Measurements from ENCODE around the gene ARHGAP15. TPM values are rescaled to one million over a fixed set of nuclear protein-coding genes. Genes with fewer than 3 reads are reported as not detected.
"Not testable (repeated sequence)": the region's sequence is repeated elsewhere in the genome, so short reads cannot be mapped to it uniquely, and the experiment has no call there.

Gene ARHGAP15
- total RNA-seq, 1 experiment from 2014 or later: 82.8 TPM

DNA sequence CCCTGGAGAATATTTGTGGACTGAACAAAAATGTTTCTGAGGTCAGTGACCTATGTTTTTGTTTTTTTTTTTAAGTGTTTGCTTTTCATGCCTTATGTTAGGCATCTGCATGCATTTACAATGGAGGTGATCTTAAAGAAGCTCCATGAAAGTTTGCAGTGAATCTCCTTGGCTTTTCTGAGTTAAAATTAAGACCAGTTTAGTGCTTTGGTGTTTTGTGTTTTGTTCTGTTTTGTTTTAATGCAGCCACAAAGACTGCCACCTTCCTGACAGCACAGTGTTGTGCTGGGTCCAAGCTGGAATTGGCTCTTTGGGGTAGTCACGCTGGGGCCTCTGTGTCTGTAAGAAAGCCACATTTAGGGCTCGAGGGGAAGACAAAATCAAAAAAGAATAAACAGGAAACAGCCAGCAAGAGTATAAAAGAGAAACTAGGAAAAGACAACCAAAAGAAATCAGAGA is 396.2 kb downstream of the ARHGAP15 start:
- no peak overlapping the region for H3K27ac ChIP-seq (ENCODE audit: low read length)
- H3K4me3 ChIP-seq (ENCODE audit: low read length): no peak overlapping the region
- no peaks in the 10 kb centered on the region for H3K9me3 ChIP-seq (ENCODE audit: low read length)
- no peaks in the 10 kb centered on the region for H3K9me2 ChIP-seq (replicated peaks; ENCODE audit: insufficient read depth, low read length)
- no peaks in the 10 kb centered on the region for H3K79me2 ChIP-seq (ENCODE audit: low read length)
- no peaks in the 10 kb centered on the region for H3K27me3 ChIP-seq (ENCODE audit: low read length)
- no peak overlapping the region for H2AFZ ChIP-seq (ENCODE audit: low read length)
- H4K20me1 ChIP-seq (ENCODE audit: insufficient read depth, low read depth, low read length): no peaks in the 10 kb centered on the region
- no peak overlapping the region for H3K4me2 ChIP-seq (ENCODE audit: low read depth, low read length, poor library complexity, severe bottlenecking)
- H3K4me1 ChIP-seq (ENCODE audit: low read length): no peaks in the 10 kb centered on the region
- no peaks in the 10 kb centered on the region for H3K36me3 ChIP-seq (ENCODE audit: insufficient read depth, low read length)
- no peak overlapping the region for H3K9ac ChIP-seq (ENCODE audit: low read length)
- DNase-seq: peak; percentile 36

DNA sequence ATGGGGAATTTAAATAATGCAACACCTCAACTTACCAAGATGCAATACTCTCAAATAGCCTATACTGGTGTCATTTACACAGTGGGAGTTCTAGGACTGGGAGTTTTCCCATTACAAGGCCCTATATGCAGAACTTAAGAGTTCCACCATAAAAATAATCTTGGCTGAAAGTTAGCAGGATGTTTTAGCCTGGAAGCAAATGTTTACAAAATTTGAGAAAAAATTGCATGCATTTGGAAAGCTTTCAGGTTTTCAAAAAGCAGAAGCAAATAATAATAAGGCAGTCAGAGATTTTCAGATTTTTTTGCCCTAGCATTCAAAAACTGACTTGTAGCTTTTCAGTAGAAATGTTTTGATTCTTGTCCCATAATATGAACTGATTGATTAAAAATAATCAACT is 397.3 kb downstream of the ARHGAP15 start:
- Histone ChIP-seq H3K79me2 (ENCODE audit: low read length) (no peaks in the 10 kb centered on the region), H3K36me3 (ENCODE audit: insufficient read depth, low read length) (no peaks in the 10 kb centered on the region), H3K27ac (ENCODE audit: low read length) (no peak overlapping the region), H3K9me3 (ENCODE audit: low read length) (no peaks in the 10 kb centered on the region), H3K9ac (ENCODE audit: low read length) (no peak overlapping the region), H4K20me1 (ENCODE audit: insufficient read depth, low read depth, low read length) (no peaks in the 10 kb centered on the region), H3K4me2 (ENCODE audit: low read depth, low read length, poor library complexity, severe bottlenecking) (no peak overlapping the region), H3K4me3 (ENCODE audit: low read length) (no peak overlapping the region), H3K9me2 (replicated peaks; ENCODE audit: insufficient read depth, low read length) (no peaks in the 10 kb centered on the region), H2AFZ (ENCODE audit: low read length) (no peak overlapping the region), H3K4me1 (ENCODE audit: low read length) (no peaks in the 10 kb centered on the region), H3K27me3 (ENCODE audit: low read length) (no peaks in the 10 kb centered on the region)
- DNase-seq: no peak

DNA sequence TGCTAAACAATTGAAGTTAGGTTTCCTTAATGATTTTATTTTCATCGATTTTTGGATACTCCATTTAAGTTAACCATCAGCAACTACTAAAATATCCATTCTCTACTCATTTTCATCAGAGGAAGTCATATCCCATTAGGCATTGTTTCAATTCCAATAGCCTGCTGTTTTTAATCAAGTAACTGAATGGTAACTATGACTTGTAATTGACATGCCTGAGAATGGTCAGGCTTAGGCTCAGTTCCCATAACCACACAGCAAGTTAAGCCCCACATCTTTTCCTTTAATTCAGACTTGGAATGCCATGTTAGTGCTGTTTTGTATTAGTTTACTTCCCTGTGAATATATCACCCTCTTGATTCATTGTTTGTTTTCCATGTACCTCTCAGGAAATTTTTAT is 398.8 kb downstream of the ARHGAP15 start:
- Histone ChIP-seq H3K4me3 (ENCODE audit: low read length) (no peak overlapping the region), H3K4me1 (ENCODE audit: low read length) (no peaks in the 10 kb centered on the region), H3K36me3 (ENCODE audit: insufficient read depth, low read length) (no peaks in the 10 kb centered on the region), H3K9me2 (replicated peaks; ENCODE audit: insufficient read depth, low read length) (no peaks in the 10 kb centered on the region), H3K27me3 (ENCODE audit: low read length) (no peaks in the 10 kb centered on the region), H3K79me2 (ENCODE audit: low read length) (no peaks in the 10 kb centered on the region), H2AFZ (ENCODE audit: low read length) (no peak overlapping the region), H3K9me3 (ENCODE audit: low read length) (no peaks in the 10 kb centered on the region), H3K4me2 (ENCODE audit: low read depth, low read length, poor library complexity, severe bottlenecking) (no peak overlapping the region), H3K9ac (ENCODE audit: low read length) (no peak overlapping the region), H3K27ac (ENCODE audit: low read length) (no peak overlapping the region), H4K20me1 (ENCODE audit: insufficient read depth, low read depth, low read length) (no peaks in the 10 kb centered on the region)
- no peak for DNase-seq

DNA sequence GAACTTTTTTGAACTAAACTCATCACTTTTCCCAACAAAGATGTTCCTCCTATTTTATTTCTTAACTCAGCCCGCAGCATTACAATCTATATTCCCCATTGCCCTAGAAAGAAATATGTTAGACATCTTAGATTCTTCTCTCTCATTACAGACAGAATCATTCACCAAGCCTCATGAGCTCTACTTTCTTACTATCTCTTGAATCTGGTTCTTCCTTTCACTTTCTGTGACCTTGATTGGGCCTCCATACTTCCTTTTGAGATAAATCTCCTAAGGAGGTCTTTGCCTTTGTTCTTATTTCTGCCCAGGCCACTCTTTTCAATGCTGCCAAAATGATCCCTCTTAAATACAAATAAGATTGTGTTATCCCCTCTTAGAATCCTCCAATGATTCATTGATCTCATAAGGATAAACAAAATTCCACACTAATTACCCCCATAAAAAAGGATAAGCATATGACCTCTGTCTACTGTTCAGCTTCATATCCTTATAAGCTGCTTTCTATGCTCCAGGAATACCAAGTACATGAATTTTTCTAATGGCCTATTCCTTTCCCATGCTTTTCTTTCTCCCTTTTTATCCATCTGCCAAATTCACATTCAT is 400.0 kb downstream of the ARHGAP15 start:
- H3K4me3 ChIP-seq (ENCODE audit: low read length): no peak overlapping the region
- H3K79me2 ChIP-seq (ENCODE audit: low read length): no peaks in the 10 kb centered on the region
- H3K27me3 ChIP-seq (ENCODE audit: low read length): no peaks in the 10 kb centered on the region
- H4K20me1 ChIP-seq (ENCODE audit: insufficient read depth, low read depth, low read length): no peaks in the 10 kb centered on the region
- H3K9me2 ChIP-seq (replicated peaks; ENCODE audit: insufficient read depth, low read length): no peaks in the 10 kb centered on the region
- H3K27ac ChIP-seq (ENCODE audit: low read length): no peak overlapping the region
- no peak overlapping the region for H3K4me2 ChIP-seq (ENCODE audit: low read depth, low read length, poor library complexity, severe bottlenecking)
- no peak overlapping the region for H2AFZ ChIP-seq (ENCODE audit: low read length)
- H3K9ac ChIP-seq (ENCODE audit: low read length): no peak overlapping the region
- H3K9me3 ChIP-seq (ENCODE audit: low read length): no peaks in the 10 kb centered on the region
- DNase-seq: peak; percentile 38
- no peaks in the 10 kb centered on the region for H3K4me1 ChIP-seq (ENCODE audit: low read length)
- H3K36me3 ChIP-seq (ENCODE audit: insufficient read depth, low read length): no peaks in the 10 kb centered on the region

DNA sequence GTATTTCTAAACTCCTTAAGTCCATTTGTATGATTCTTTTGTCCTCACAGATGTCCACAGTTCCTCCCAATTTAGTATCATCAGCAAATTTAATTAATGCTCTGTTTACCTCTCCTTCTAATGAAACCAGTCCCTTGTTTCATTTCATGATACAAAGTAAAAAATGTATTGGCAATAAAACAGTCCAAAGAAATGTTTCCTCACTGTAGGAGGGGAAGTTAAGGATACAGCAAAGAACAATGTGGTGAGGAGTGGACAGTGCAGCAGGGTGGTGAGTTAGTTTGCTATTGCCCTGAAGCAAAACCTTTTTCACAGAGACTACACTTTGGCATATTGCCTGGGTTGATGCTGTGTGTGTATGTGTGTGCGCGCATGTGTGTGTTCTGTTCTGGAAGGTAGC is 401.5 kb downstream of the ARHGAP15 start:
- Histone ChIP-seq H3K36me3 (ENCODE audit: insufficient read depth, low read length) (no peaks in the 10 kb centered on the region), H3K9me2 (replicated peaks; ENCODE audit: insufficient read depth, low read length) (no peaks in the 10 kb centered on the region), H3K4me2 (ENCODE audit: low read depth, low read length, poor library complexity, severe bottlenecking) (no peak overlapping the region), H3K4me1 (ENCODE audit: low read length) (no peaks in the 10 kb centered on the region), H3K9me3 (ENCODE audit: low read length) (no peaks in the 10 kb centered on the region), H2AFZ (ENCODE audit: low read length) (no peak overlapping the region), H3K27ac (ENCODE audit: low read length) (no peak overlapping the region), H3K27me3 (ENCODE audit: low read length) (no peaks in the 10 kb centered on the region), H3K9ac (ENCODE audit: low read length) (no peak overlapping the region), H3K4me3 (ENCODE audit: low read length) (no peak overlapping the region), H4K20me1 (ENCODE audit: insufficient read depth, low read depth, low read length) (no peaks in the 10 kb centered on the region), H3K79me2 (ENCODE audit: low read length) (no peaks in the 10 kb centered on the region)
- DNase-seq: peak; percentile 30

DNA sequence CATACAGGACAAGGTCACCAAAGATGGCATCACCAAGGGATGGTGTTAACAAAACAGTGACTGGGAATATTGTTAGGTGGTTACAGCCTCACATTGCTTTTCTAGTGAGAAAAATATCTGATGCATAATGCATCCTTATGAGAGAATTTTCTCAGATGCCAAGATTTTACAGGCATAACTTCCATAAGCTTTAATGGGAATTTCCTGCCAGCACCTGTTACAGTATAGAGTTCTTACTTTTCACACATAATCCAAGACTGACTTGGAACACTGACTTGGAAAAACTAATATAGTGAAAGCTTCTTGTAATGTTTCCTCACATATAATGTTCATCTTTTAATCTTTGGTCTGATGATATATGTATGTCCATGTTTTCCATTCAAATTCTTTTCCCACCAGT is 402.8 kb downstream of the ARHGAP15 start:
- Histone ChIP-seq H3K4me3 (ENCODE audit: low read length) (no peak overlapping the region), H3K9ac (ENCODE audit: low read length) (no peak overlapping the region), H3K27me3 (ENCODE audit: low read length) (no peaks in the 10 kb centered on the region), H3K36me3 (ENCODE audit: insufficient read depth, low read length) (no peaks in the 10 kb centered on the region), H3K27ac (ENCODE audit: low read length) (no peak overlapping the region), H3K4me2 (ENCODE audit: low read depth, low read length, poor library complexity, severe bottlenecking) (no peak overlapping the region), H3K4me1 (ENCODE audit: low read length) (no peaks in the 10 kb centered on the region), H4K20me1 (ENCODE audit: insufficient read depth, low read depth, low read length) (no peaks in the 10 kb centered on the region), H3K9me3 (ENCODE audit: low read length) (no peaks in the 10 kb centered on the region), H3K79me2 (ENCODE audit: low read length) (no peaks in the 10 kb centered on the region), H3K9me2 (replicated peaks; ENCODE audit: insufficient read depth, low read length) (no peaks in the 10 kb centered on the region), H2AFZ (ENCODE audit: low read length) (no peak overlapping the region)
- peak; percentile 20 for DNase-seq

DNA sequence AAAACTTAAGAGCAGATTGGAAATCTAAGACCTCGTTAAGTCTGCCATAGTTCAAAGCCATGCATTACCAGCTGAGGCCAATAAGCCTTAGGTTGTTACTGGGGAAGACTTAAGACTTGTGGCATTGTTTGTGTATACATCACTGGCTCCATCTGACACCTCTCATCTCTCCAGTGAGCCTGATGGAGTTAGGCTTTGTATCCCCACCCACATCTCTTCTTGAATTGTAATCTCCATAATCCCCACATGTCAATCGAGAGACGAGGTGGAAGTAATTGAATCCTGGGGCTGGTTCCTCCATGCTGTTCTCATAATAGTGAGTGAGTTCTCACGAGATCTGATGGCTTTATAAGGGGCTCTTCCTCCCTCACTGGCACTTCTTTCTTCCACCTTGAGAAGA is 404.6 kb downstream of the ARHGAP15 start:
- no peaks in the 10 kb centered on the region for H3K4me1 ChIP-seq (ENCODE audit: low read length)

DNA sequence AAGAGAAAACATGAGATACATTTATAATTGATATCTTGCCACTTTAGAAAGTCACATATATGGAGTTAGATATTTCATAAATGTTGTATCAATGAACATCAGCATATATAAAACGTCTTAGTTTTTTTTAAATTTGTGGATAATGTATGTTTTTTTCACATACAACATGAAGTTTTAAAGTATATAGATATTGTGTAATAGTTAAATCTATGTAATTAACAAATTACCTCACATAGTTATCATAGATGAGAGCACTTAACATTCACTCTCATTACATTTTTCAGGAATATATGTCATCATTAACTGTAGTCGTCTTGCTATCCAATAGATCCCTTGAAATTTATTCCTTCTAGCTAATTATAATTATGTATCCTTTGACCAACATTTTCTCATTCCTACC is 406.6 kb downstream of the ARHGAP15 start:
- no peak overlapping the region for H3K27ac ChIP-seq (ENCODE audit: low read length)
- H4K20me1 ChIP-seq (ENCODE audit: insufficient read depth, low read depth, low read length): no peaks in the 10 kb centered on the region
- no peaks in the 10 kb centered on the region for H3K27me3 ChIP-seq (ENCODE audit: low read length)
- no peak for DNase-seq
- no peaks in the 10 kb centered on the region for H3K36me3 ChIP-seq (ENCODE audit: insufficient read depth, low read length)
- no peak overlapping the region for H2AFZ ChIP-seq (ENCODE audit: low read length)
- H3K9ac ChIP-seq (ENCODE audit: low read length): no peak overlapping the region
- H3K4me3 ChIP-seq (ENCODE audit: low read length): no peak overlapping the region
- no peaks in the 10 kb centered on the region for H3K9me3 ChIP-seq (ENCODE audit: low read length)
- H3K4me2 ChIP-seq (ENCODE audit: low read depth, low read length, poor library complexity, severe bottlenecking): no peak overlapping the region
- no peaks in the 10 kb centered on the region for H3K79me2 ChIP-seq (ENCODE audit: low read length)
- H3K9me2 ChIP-seq (replicated peaks; ENCODE audit: insufficient read depth, low read length): no peaks in the 10 kb centered on the region
- H3K4me1 ChIP-seq (ENCODE audit: low read length): no peaks in the 10 kb centered on the region

More for the DNA sequence above, 404.6 kb downstream of the ARHGAP15 start:
- no peak overlapping the region for H3K9ac ChIP-seq (ENCODE audit: low read length)
- H3K79me2 ChIP-seq (ENCODE audit: low read length): no peaks in the 10 kb centered on the region
- no peak overlapping the region for H3K4me3 ChIP-seq (ENCODE audit: low read length)
- H3K9me3 ChIP-seq (ENCODE audit: low read length): no peaks in the 10 kb centered on the region
- H3K36me3 ChIP-seq (ENCODE audit: insufficient read depth, low read length): no peaks in the 10 kb centered on the region
- H3K9me2 ChIP-seq (replicated peaks; ENCODE audit: insufficient read depth, low read length): no peaks in the 10 kb centered on the region
- DNase-seq: no peak
- no peak overlapping the region for H3K27ac ChIP-seq (ENCODE audit: low read length)
- no peaks in the 10 kb centered on the region for H3K27me3 ChIP-seq (ENCODE audit: low read length)
- H2AFZ ChIP-seq (ENCODE audit: low read length): no peak overlapping the region
- no peaks in the 10 kb centered on the region for H4K20me1 ChIP-seq (ENCODE audit: insufficient read depth, low read depth, low read length)
- no peak overlapping the region for H3K4me2 ChIP-seq (ENCODE audit: low read depth, low read length, poor library complexity, severe bottlenecking)

DNA sequence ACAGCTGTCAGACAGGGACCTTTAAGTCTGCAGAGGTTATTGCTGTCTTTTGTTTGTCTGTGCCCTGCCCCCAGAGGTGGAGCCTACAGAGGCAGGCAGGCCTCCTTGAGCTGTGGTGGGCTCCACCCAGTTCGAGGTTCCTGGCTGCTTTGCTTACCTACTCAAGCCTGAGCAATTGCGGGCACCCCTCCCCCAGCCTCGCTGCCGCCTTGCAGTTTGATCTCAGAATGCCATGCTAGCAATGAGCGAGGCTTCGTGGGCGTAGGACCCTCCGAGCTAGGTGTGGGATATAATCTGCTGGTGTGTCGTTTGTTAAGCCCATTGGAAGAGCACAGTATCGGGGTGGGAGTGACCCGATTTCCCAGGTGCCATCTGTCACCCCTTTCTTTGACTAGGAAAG is 412.7 kb downstream of the ARHGAP15 start:
- H3K36me3 ChIP-seq (ENCODE audit: insufficient read depth, low read length); H3K79me2 ChIP-seq (ENCODE audit: low read length); H3K27ac ChIP-seq (ENCODE audit: low read length); H3K9me2 ChIP-seq (replicated peaks; ENCODE audit: insufficient read depth, low read length); H4K20me1 ChIP-seq (ENCODE audit: insufficient read depth, low read depth, low read length); H2AFZ ChIP-seq (ENCODE audit: low read length); H3K9me3 ChIP-seq (ENCODE audit: low read length); DNase-seq; H3K4me2 ChIP-seq (ENCODE audit: low read depth, low read length, poor library complexity, severe bottlenecking); H3K27me3 ChIP-seq (ENCODE audit: low read length); H3K4me3 ChIP-seq (ENCODE audit: low read length); H3K9ac ChIP-seq (ENCODE audit: low read length); H3K4me1 ChIP-seq (ENCODE audit: low read length): not testable (repeated sequence)
